HG03520 (cell line): ENCODE data around the gene GRHL1.
"Not testable (repeated sequence)": the region's sequence is repeated elsewhere in the genome, so short reads cannot be mapped to it uniquely, and the experiment has no call there.

ENCODE experiments used
- ATAC-seq: cut with Tn5 transposase; IDR thresholded peaks from one replicate; pipeline ENCODE4 v1.9.1; 2021; ENCODE audit warnings: mild to moderate bottlenecking, moderate library complexity; ENCODE audit not compliant: unreplicated experiment

GRHL1 gene

GRCh38 chr2:10019602-10020400 lies 68.3 kb downstream of the GRHL1 start:
- ATAC-seq = no peak

GRCh38 chr2:10022041-10022421 lies 70.5 kb downstream of the GRHL1 start:
- no peak for ATAC-seq

GRCh38 chr2:10022445-10022844 lies 71.0 kb downstream of the GRHL1 start:
- no peak for ATAC-seq

- ATAC-seq = no peak
Observed at GRCh38 chr2:10022966-10023662, 71.6 kb downstream of the GRHL1 start.

GRCh38 chr2:10026940-10027569 lies 75.6 kb downstream of the GRHL1 start:
- no peak for ATAC-seq

GRCh38 chr2:10027660-10028330 lies 76.3 kb downstream of the GRHL1 start:
- ATAC-seq = no peak

- no peak for ATAC-seq
Observed at GRCh38 chr2:10028407-10028987, 77.0 kb downstream of the GRHL1 start.

GRCh38 chr2:10028988-10029874 lies 77.7 kb downstream of the GRHL1 start:
- ATAC-seq = no peak

GRCh38 chr2:10029875-10030223 lies 78.4 kb downstream of the GRHL1 start:
- ATAC-seq = no peak

- ATAC-seq = no peak
Observed at GRCh38 chr2:10030311-10030736, 78.8 kb downstream of the GRHL1 start.

- not testable (repeated sequence) for ATAC-seq
Observed at GRCh38 chr2:10030798-10031197, 79.3 kb downstream of the GRHL1 start.

- no peak for ATAC-seq
Observed at GRCh38 chr2:10031886-10032745, 80.6 kb downstream of the GRHL1 start.

- no peak for ATAC-seq
Observed at GRCh38 chr2:10032746-10033105, 81.2 kb downstream of the GRHL1 start.

- no peak for ATAC-seq
Observed at GRCh38 chr2:10033251-10034006, 81.9 kb downstream of the GRHL1 start.

- no peak for ATAC-seq
Observed at GRCh38 chr2:10034333-10035052, 83.0 kb downstream of the GRHL1 start.

- ATAC-seq = no peak
Observed at GRCh38 chr2:10035053-10035422, 83.5 kb downstream of the GRHL1 start.

- ATAC-seq = no peak
Observed at GRCh38 chr2:10035633-10036032, 84.1 kb downstream of the GRHL1 start.
